HCT116 (cell line): Measurements from ENCODE around the gene CBR1. TPM values are rescaled to one million over a fixed set of nuclear protein-coding genes. Genes with fewer than 3 reads are reported as not detected.
"Not testable (repeated sequence)": the region's sequence is repeated elsewhere in the genome, so short reads cannot be mapped to it uniquely, and the experiment has no call there.

Source experiments
- ATAC-seq: fragments of 200-7000 bp; cut with Tn5 transposase; 2 replicates; pipeline ENCODE4 v1.9.1; 2020; ENCODE audit warnings: mild to moderate bottlenecking, moderate library complexity
- BruUV-seq: library from RNA; stranded (reverse); fragments of 400-500 nt; replicated peaks from 2 replicates; lab custom pipeline; 2021; lab: Mats Ljungman, UMichigan
- CTCF ChIA-PET: fragments of 300-600 bp; sonication (Branson Sonifier 250); formaldehyde crosslinking; loops from one replicate; lab custom pipeline; 2021; ENCODE audit warnings: antibody characterized with exemption; lab: Charles Lee
- POLR2A ChIA-PET: fragments of 300-600, 350-600 bp; sonication (Branson Sonifier 250); formaldehyde crosslinking; loops from one replicate; lab custom pipeline; 2021; ENCODE audit warnings: antibody characterized with exemption; lab: Charles Lee
- RAD21 ChIA-PET, 2 experiments: fragments of 300-600 bp; sonication (Branson Sonifier 250); formaldehyde crosslinking; loops; one replicate each; lab custom pipeline; 2023; ENCODE audit warnings: low total read pairs in 2 of 2; ENCODE audit not compliant: uncharacterized antibody in 2 of 2, unreplicated experiment in 2 of 2, low non-redundant PET in 1 of 2; lab: Charles Lee
- DNase-seq: peaks from one replicate; pipeline ENCODE4 v3.0.0-alpha.2; 2010; ENCODE audit warnings: low read depth, low spot score
- H2AFZ ChIP-seq: fragments of 200-600 bp; shearing (Covaris generic), sonication (generic); 2 replicates; pipeline ENCODE4 v1.6.1; 2017; ENCODE audit warnings: low read depth, mixed run types, mixed read lengths, antibody characterized with exemption, low read length; ENCODE audit not compliant: poor library complexity, severe bottlenecking
- H3K27ac ChIP-seq: 2 replicates; pipeline ENCODE4 v1.5.1; 2012; ENCODE audit warnings: low read depth, low read length
- H3K27me3 ChIP-seq: fragments of 200-600 bp; sonication (generic); 2 replicates; pipeline ENCODE4 v1.6.1; 2016; ENCODE audit warnings: mixed run types, low read length, mixed read lengths; ENCODE audit not compliant: insufficient read depth
- H3K36me3 ChIP-seq, 2 experiments: fragments of 200-500 bp in 1 of 2; fragments of 200-600 bp in 1 of 2; sonication (Bioruptor generic) in 1 of 2; sonication (generic) in 1 of 2; 2 replicates each; pipeline versions ENCODE4 v1.5.1 to v1.6.1; 2014 to 2016; ENCODE audit warnings: low read length in 2 of 2, inconsistent platforms in 1 of 2, mixed read lengths in 1 of 2, mixed run types in 1 of 2; ENCODE audit not compliant: insufficient read depth in 2 of 2, control insufficient read depth in 1 of 2
- H3K4me1 ChIP-seq, 2 experiments: fragments of 200-600 bp in 1 of 2; sonication (generic) in 1 of 2; 2 replicates each; pipeline versions ENCODE4 v1.5.1 to v1.6.1; 2012 to 2017; ENCODE audit warnings: low read length in 2 of 2, inconsistent platforms in 1 of 2, mild to moderate bottlenecking in 1 of 2, mixed read lengths in 1 of 2, mixed run types in 1 of 2, moderate library complexity in 1 of 2; ENCODE audit not compliant: insufficient read depth in 2 of 2, control insufficient read depth in 1 of 2
- H3K4me2 ChIP-seq: fragments of 200-600 bp; sonication (generic); 2 replicates; pipeline ENCODE4 v1.6.1; 2017; ENCODE audit warnings: mixed run types, low read length, mixed read lengths
- H3K4me3 ChIP-seq, 2 experiments: fragments of 200-600 bp in 1 of 2; sonication (generic) in 1 of 2; replicated peaks in 1 of 2; 2 replicates each; pipeline ENCODE4 v1.5.1; 2011 to 2016; ENCODE audit warnings: low read length in 2 of 2, control low read depth in 1 of 2, low read depth in 1 of 2, mild to moderate bottlenecking in 1 of 2, mixed read lengths in 1 of 2, mixed run types in 1 of 2
- H3K79me2 ChIP-seq: fragments of 200-600 bp; sonication (generic); 2 replicates; pipeline ENCODE4 v1.6.1; 2017; ENCODE audit warnings: mild to moderate bottlenecking, mixed run types, low read length, moderate library complexity, mixed read lengths; ENCODE audit not compliant: insufficient read depth
- H3K9ac ChIP-seq: fragments of 200-600 bp; sonication (generic); 2 replicates; pipeline ENCODE4 v1.6.1; 2016; ENCODE audit warnings: low read length, mixed read lengths
- H3K9me2 ChIP-seq: fragments of 200-600 bp; sonication (generic), shearing (Covaris generic); 2 replicates; pipeline ENCODE4 v1.6.1; 2017; ENCODE audit warnings: mixed run types, mild to moderate bottlenecking, moderate library complexity; ENCODE audit not compliant: insufficient read depth
- H3K9me3 ChIP-seq, 2 experiments: fragments of 200-500 bp in 1 of 2; fragments of 200-600 bp in 1 of 2; sonication (Bioruptor generic) in 1 of 2; sonication (generic) in 1 of 2; 2 replicates each; pipeline ENCODE4 v1.6.1; 2014 to 2017; ENCODE audit warnings: low read length in 2 of 2, mixed read lengths in 2 of 2, inconsistent platforms in 1 of 2, low read depth in 1 of 2, mild to moderate bottlenecking in 1 of 2, mixed run types in 1 of 2, moderate library complexity in 1 of 2; ENCODE audit not compliant: control insufficient read depth in 1 of 2, insufficient read depth in 1 of 2
- H4K20me1 ChIP-seq: fragments of 200-600 bp; sonication (generic), shearing (Covaris generic); 2 replicates; pipeline ENCODE4 v1.6.1; 2017; ENCODE audit warnings: mixed run types, mild to moderate bottlenecking, moderate library complexity; ENCODE audit not compliant: insufficient read depth
- FOSL1 ChIP-seq: IDR thresholded peaks from 2 replicates; pipeline ENCODE4 v1.6.1; 2012; ENCODE audit warnings: low read depth
- intact Hi-C: fragments of 100-400 bp; cut with micrococcal nuclease; formaldehyde crosslinking; loops from 2 replicates; pipeline ENCODE4 v1.10.0; 2022
- total RNA-seq: library from RNA; stranded (reverse); gene quantifications from one replicate; pipeline ENCODE4 v1.2.1, GENCODE V29; 2021; ENCODE audit not compliant: unreplicated experiment

CBR1 gene
- total RNA-seq, 1 experiment from 2014 or later, result 0.91 TPM

- Histone ChIP-seq H3K9me2 (no peaks in the 10 kb centered on the region), H3K4me3 (no peak overlapping the region), H2AFZ (no peak overlapping the region), H4K20me1 (no peaks in the 10 kb centered on the region), H3K79me2 (no peaks in the 10 kb centered on the region), H3K9me3 (peaks cover 2 to 3% of the 10 kb centered on the region in 2 experiments; a peak in 2 of 4 replicates), H3K4me1 (peaks cover 0 to 7% of the 10 kb centered on the region in 2 experiments; a peak in 2 of 4 replicates), H3K4me2 (no peak overlapping the region), H3K27ac (no peak overlapping the region), H3K27me3 (no peaks in the 10 kb centered on the region), H3K9ac (no peak overlapping the region), H3K36me3 (no peaks in the 10 kb centered on the region)
- DNase-seq (no peak), ATAC-seq (no peak)
- ChIA-PET POLR2A (no interaction called here), RAD21 (no interaction called here), CTCF (no interaction called here)
- intact Hi-C loops, result no loop called here
- no peak for TF ChIP-seq FOSL1
- no TSS peak for BruUV-seq
These were observed 29.2 kb downstream of the CBR1 start for GRCh38 chr21:36099000-36099399.

GRCh38 chr21:36099695-36100211, 29.9 kb downstream of the CBR1 start:
- CTCF ChIA-PET, intact Hi-C loops: not testable (repeated sequence)

More at GRCh38 chr21:36099695-36100211, 29.9 kb downstream of the CBR1 start:
- BruUV-seq, H3K27me3 ChIP-seq, H2AFZ ChIP-seq, RAD21 ChIA-PET, H3K36me3 ChIP-seq, H3K9me2 ChIP-seq, ATAC-seq, H3K9ac ChIP-seq, H3K27ac ChIP-seq, H3K4me2 ChIP-seq, DNase-seq, H3K4me3 ChIP-seq, H3K79me2 ChIP-seq, H4K20me1 ChIP-seq, POLR2A ChIA-PET, H3K9me3 ChIP-seq: not testable (repeated sequence)
- H3K4me1 ChIP-seq, result peaks cover 0 to 13% of the 10 kb centered on the region in 2 experiments; a peak in 2 of 4 replicates
